Measurements from ENCODE around the gene GCM1.

Gene GCM1

GRCh38 chr6:53133961-53134360 lies 14.7 kb downstream of the GCM1 start:
- Histone ChIP-seq H2AFZ (ENCODE audit: low read depth, low read length) (no peak overlapping the region), H3K79me2 (ENCODE audit: insufficient read depth, low read length) (no peaks in the 10 kb centered on the region), H3K36me3 (ENCODE audit: insufficient read depth, low read length) (no peaks in the 10 kb centered on the region), H4K20me1 (ENCODE audit: insufficient read depth, low read length) (no peaks in the 10 kb centered on the region), H3K27me3 (ENCODE audit: insufficient read depth, low read length, poor library complexity) (no peaks in the 10 kb centered on the region), H3K9me3 (ENCODE audit: insufficient read depth, low read length, severe bottlenecking) (no peaks in the 10 kb centered on the region), H3K4me3 (ENCODE audit: low read depth in 1 of 2, low read length in 2 of 2) (no peak overlapping the region), H3K4me2 (ENCODE audit: insufficient read depth, low read length) (no peak overlapping the region), H3K4me1 (ENCODE audit: insufficient read depth, low read length) (0 out of 2 replicates have a peak, but pooled peaks cover 5% of the 10 kb centered on the region), H3K9ac (ENCODE audit: low read depth, low read length) (no peak overlapping the region), H3K27ac (ENCODE audit: low read length) (no peak overlapping the region)
- TF ChIP-seq EZH2 (IDR thresholded peaks at IDR 0.05; ENCODE audit: borderline replicate concordance, low read depth, low read length, severe bottlenecking) (no peak), CTCF (IDR thresholded peaks at IDR 0.05; ENCODE audit: borderline replicate concordance, extremely low read depth, low read length, poor library complexity, severe bottlenecking) (no peak)
- ATAC-seq (ENCODE audit: insufficient read depth, low read depth) (no peak), DNase-seq (no peak)

- Histone ChIP-seq H3K36me3 (ENCODE audit: insufficient read depth, low read length) (no peaks in the 10 kb centered on the region), H3K9ac (ENCODE audit: low read depth, low read length) (no peak overlapping the region), H3K27ac (ENCODE audit: low read length) (no peak overlapping the region), H3K79me2 (ENCODE audit: insufficient read depth, low read length) (no peaks in the 10 kb centered on the region), H2AFZ (ENCODE audit: low read depth, low read length) (no peak overlapping the region), H3K4me2 (ENCODE audit: insufficient read depth, low read length) (no peak overlapping the region), H3K4me1 (ENCODE audit: insufficient read depth, low read length) (0 out of 2 replicates have a peak, but pooled peaks cover 5% of the 10 kb centered on the region), H4K20me1 (ENCODE audit: insufficient read depth, low read length) (no peaks in the 10 kb centered on the region), H3K9me3 (ENCODE audit: insufficient read depth, low read length, severe bottlenecking) (no peaks in the 10 kb centered on the region), H3K4me3 (ENCODE audit: low read depth in 1 of 2, low read length in 2 of 2) (no peak overlapping the region), H3K27me3 (ENCODE audit: insufficient read depth, low read length, poor library complexity) (no peaks in the 10 kb centered on the region)
- no peak for ATAC-seq (ENCODE audit: insufficient read depth, low read depth)
- no peak for DNase-seq
- no peak for TF ChIP-seq CTCF (IDR thresholded peaks at IDR 0.05; ENCODE audit: borderline replicate concordance, extremely low read depth, low read length, poor library complexity, severe bottlenecking)
- no peak for TF ChIP-seq EZH2 (IDR thresholded peaks at IDR 0.05; ENCODE audit: borderline replicate concordance, low read depth, low read length, severe bottlenecking)
Observed at GRCh38 chr6:53130569-53131290, 17.9 kb downstream of the GCM1 start.

- DNase-seq = no peak
- no peak overlapping the region for H3K9ac ChIP-seq (ENCODE audit: low read depth, low read length)
Observed at GRCh38 chr6:53128842-53129241, 19.8 kb downstream of the GCM1 start.

More at GRCh38 chr6:53128842-53129241, 19.8 kb downstream of the GCM1 start:
- no peaks in the 10 kb centered on the region for H3K79me2 ChIP-seq (ENCODE audit: insufficient read depth, low read length)
- H2AFZ ChIP-seq (ENCODE audit: low read depth, low read length) = no peak overlapping the region
- TF ChIP-seq CTCF (IDR thresholded peaks at IDR 0.05; ENCODE audit: borderline replicate concordance, extremely low read depth, low read length, poor library complexity, severe bottlenecking) (no peak), EZH2 (IDR thresholded peaks at IDR 0.05; ENCODE audit: borderline replicate concordance, low read depth, low read length, severe bottlenecking) (no peak)
- H3K27ac ChIP-seq (ENCODE audit: low read length) = no peak overlapping the region
- no peak overlapping the region for H3K4me3 ChIP-seq (ENCODE audit: low read depth in 1 of 2, low read length in 2 of 2)
- H3K9me3 ChIP-seq (ENCODE audit: insufficient read depth, low read length, severe bottlenecking) = no peaks in the 10 kb centered on the region
- ATAC-seq (ENCODE audit: insufficient read depth, low read depth) = no peak
- no peaks in the 10 kb centered on the region for H4K20me1 ChIP-seq (ENCODE audit: insufficient read depth, low read length)
- H3K4me2 ChIP-seq (ENCODE audit: insufficient read depth, low read length) = no peak overlapping the region
- no peaks in the 10 kb centered on the region for H3K27me3 ChIP-seq (ENCODE audit: insufficient read depth, low read length, poor library complexity)
- H3K4me1 ChIP-seq (ENCODE audit: insufficient read depth, low read length) = no peaks in the 10 kb centered on the region
- no peaks in the 10 kb centered on the region for H3K36me3 ChIP-seq (ENCODE audit: insufficient read depth, low read length)

Measured in DND-41 (cell line).